ENCODE results near the gene WBP2NL.

GRCh38 chr22:41995211-41995610 is 3.4 kb upstream of the WBP2NL start:
- no peak for TF ChIP-seq CTCF (conservative IDR thresholded peaks at IDR 0.05; ENCODE audit: low read length)
- no peak for TF ChIP-seq EZH2phosphoT487 (IDR thresholded peaks at IDR 0.05; ENCODE audit: borderline replicate concordance)
